Fibroblast of skin of abdomen (primary cell): ENCODE measurements around the gene DCAF4.

Source experiments
- DNase-seq: peaks from one replicate; pipeline ENCODE4 v3.0.0-alpha.2; 2013

The DCAF4 gene

GRCh38 chr14:72894623-72895378 lies 31.5 kb upstream of the DCAF4 start:
- DNase-seq, result no peak

GRCh38 chr14:72898448-72898847 lies 27.8 kb upstream of the DCAF4 start:
- DNase-seq, result no peak

GRCh38 chr14:72901361-72901760 lies 24.9 kb upstream of the DCAF4 start:
- no peak for DNase-seq

GRCh38 chr14:72902801-72903530 lies 23.3 kb upstream of the DCAF4 start:
- no peak for DNase-seq

- DNase-seq, result no peak
Measured at GRCh38 chr14:72903716-72904115, 22.5 kb upstream of the DCAF4 start.

GRCh38 chr14:72904218-72904617 lies 22.0 kb upstream of the DCAF4 start:
- DNase-seq, result no peak

GRCh38 chr14:72904840-72905561 lies 21.3 kb upstream of the DCAF4 start:
- peak; percentile 79 for DNase-seq

GRCh38 chr14:72906316-72906715 lies 19.9 kb upstream of the DCAF4 start:
- peak; percentile 95 for DNase-seq

- DNase-seq, result no peak
Measured at GRCh38 chr14:72906879-72907278, 19.4 kb upstream of the DCAF4 start.

GRCh38 chr14:72907886-72908285 lies 18.4 kb upstream of the DCAF4 start:
- peak; percentile 83 for DNase-seq

GRCh38 chr14:72909163-72909562 lies 17.1 kb upstream of the DCAF4 start:
- DNase-seq, result no peak

- no peak for DNase-seq
Measured at GRCh38 chr14:72913809-72914208, 12.5 kb upstream of the DCAF4 start.

GRCh38 chr14:72916174-72916573 lies 10.1 kb upstream of the DCAF4 start:
- no peak for DNase-seq

- DNase-seq, result no peak
Measured at GRCh38 chr14:72917094-72917802, 9.0 kb upstream of the DCAF4 start.

- DNase-seq, result no peak
Measured at GRCh38 chr14:72920008-72920407, 6.3 kb upstream of the DCAF4 start.

GRCh38 chr14:72921396-72921795 lies 4.9 kb upstream of the DCAF4 start:
- no peak for DNase-seq

GRCh38 chr14:72924337-72924736 lies 1.9 kb upstream of the DCAF4 start:
- no peak for DNase-seq

- no peak for DNase-seq
Measured at GRCh38 chr14:72925171-72925759, 999 bp upstream of the DCAF4 start.

GRCh38 chr14:72925815-72926291 lies 411 bp upstream of the DCAF4 start:
- DNase-seq, result no peak

- DNase-seq, result no peak
Measured at GRCh38 chr14:72928872-72929271, 2.6 kb downstream of the DCAF4 start.

- no peak for DNase-seq
Measured at GRCh38 chr14:72929316-72930080, 3.2 kb downstream of the DCAF4 start.
